ENCODE measurements around the gene ATAD1. TPM values are rescaled to one million over a fixed set of nuclear protein-coding genes. Genes with fewer than 3 reads are reported as not detected.
"Not testable (repeated sequence)": the region's sequence is repeated elsewhere in the genome, so short reads cannot be mapped to it uniquely, and the experiment has no call there.

The ATAD1 gene
- total and polyA plus RNA-seq, 2 experiments from 2014 or later, result 47.4 to 82.5 TPM

GRCh38 chr10:87753995-87754866 is 63.8 kb downstream of the ATAD1 start:
- Histone ChIP-seq H3K27ac (no peak overlapping the region), H3K9me3 (ENCODE audit: low read depth) (no peaks in the 10 kb centered on the region), H3K4me3 (no peak overlapping the region), H3K4me1 (ENCODE audit: low read depth) (no peaks in the 10 kb centered on the region), H3K27me3 (no peaks in the 10 kb centered on the region), H3K36me3 (peaks cover 40% of the 10 kb centered on the region)
- no peak for TF ChIP-seq CTCF (IDR thresholded peaks at IDR 0.05; ENCODE audit: low read depth, low read length)
- no peak for DNase-seq (ENCODE audit: low read depth in 1 of 2, low spot score in 1 of 2)

DNA sequence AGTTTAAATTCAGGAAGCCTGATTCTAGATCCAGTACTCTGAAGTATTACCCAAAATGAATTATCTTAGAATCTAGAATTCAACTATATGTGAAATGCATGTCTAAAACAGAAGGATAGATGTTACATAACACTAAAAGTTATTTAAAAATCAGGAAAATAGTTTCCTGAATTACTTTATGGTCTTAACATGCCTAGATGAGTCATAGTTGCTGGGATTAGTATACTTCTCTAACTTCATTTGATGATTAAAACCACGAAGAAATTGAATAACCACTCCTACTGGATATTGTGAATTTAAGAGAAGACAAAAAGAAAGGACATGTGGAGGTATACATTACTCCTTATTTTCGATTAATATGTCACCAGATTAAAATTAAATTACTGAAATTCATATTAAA is 65.5 kb downstream of the ATAD1 start:
- peak in 1 of 2 donors; percentile 43 for DNase-seq (ENCODE audit: low read depth in 1 of 2, low spot score in 1 of 2)
- peaks cover 35% of the 10 kb centered on the region for H3K36me3 ChIP-seq
- H3K4me3 ChIP-seq, result no peak overlapping the region
- H3K4me1 ChIP-seq (ENCODE audit: low read depth), result no peaks in the 10 kb centered on the region
- H3K27ac ChIP-seq, result no peak overlapping the region
- no peaks in the 10 kb centered on the region for H3K27me3 ChIP-seq
- H3K9me3 ChIP-seq (ENCODE audit: low read depth), result no peaks in the 10 kb centered on the region
- TF ChIP-seq CTCF (IDR thresholded peaks at IDR 0.05; ENCODE audit: low read depth, low read length), result no peak

- Histone ChIP-seq H3K27me3 (no peaks in the 10 kb centered on the region), H3K4me1 (ENCODE audit: low read depth) (no peaks in the 10 kb centered on the region), H3K27ac (no peak overlapping the region), H3K4me3 (no peak overlapping the region), H3K36me3 (peaks cover 30% of the 10 kb centered on the region), H3K9me3 (ENCODE audit: low read depth) (no peaks in the 10 kb centered on the region)
- no peak for DNase-seq (ENCODE audit: low read depth in 1 of 2, low spot score in 1 of 2)
- no peak for TF ChIP-seq CTCF (IDR thresholded peaks at IDR 0.05; ENCODE audit: low read depth, low read length)
Observed at GRCh38 chr10:87751274-87751673, 66.8 kb downstream of the ATAD1 start.

DNA sequence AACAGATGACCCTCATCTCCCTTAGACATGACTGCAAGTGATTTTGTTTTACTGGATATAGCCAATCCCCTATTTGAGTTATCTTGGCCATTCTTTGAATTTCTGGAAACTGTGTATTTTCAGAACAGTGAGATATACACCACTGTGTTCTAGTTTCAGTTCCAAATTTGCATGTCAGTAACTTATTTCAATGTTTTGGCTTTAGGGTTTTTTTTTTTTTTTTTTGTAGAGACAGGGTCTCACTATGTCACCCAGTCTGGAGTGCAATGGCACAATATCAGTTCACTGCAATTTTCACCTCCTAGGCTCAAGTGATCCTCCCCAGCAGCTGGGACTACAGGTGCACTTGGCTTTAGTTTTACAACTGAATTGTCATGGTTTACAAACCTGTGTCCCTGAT is 67.2 kb downstream of the ATAD1 start:
- Histone ChIP-seq H3K27me3 (no peaks in the 10 kb centered on the region), H3K4me1 (ENCODE audit: low read depth) (no peaks in the 10 kb centered on the region), H3K4me3 (no peak overlapping the region), H3K36me3 (peaks cover 26% of the 10 kb centered on the region), H3K9me3 (ENCODE audit: low read depth) (no peaks in the 10 kb centered on the region), H3K27ac (peak overlapping the region; percentile 76)
- no peak for DNase-seq (ENCODE audit: low read depth in 1 of 2, low spot score in 1 of 2)
- TF ChIP-seq CTCF (IDR thresholded peaks at IDR 0.05; ENCODE audit: low read depth, low read length), result no peak

DNA sequence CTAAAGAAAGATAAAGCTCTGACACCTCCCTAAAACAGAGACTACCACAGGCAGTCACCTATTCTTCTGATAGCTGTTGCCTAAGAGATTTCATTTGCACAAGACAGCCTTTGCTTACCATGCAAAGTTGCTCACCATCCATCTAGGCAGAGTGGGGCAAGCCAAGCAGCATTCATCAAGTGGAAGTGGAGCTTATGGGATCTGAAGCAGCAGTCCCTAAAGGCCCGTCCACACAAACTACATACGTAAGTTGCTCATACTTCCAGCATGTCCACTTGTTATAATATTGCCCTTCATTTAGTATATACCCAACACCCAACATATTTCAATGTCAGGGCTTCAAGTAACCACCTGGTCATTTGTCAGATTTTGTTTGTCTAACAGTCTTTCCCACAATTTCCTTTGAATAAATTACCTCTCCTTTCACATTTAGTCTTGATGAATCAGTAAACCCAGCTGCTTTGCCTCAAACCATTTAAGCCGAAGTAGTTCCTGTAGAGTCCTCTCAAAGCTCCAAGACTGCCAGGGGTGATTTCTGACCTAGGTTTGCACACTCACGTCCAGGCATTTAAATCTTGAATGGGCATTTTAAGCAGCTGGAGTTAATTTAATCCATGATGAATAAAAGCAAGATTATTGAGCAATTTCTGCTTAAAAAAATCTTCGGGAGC is 67.9 kb downstream of the ATAD1 start:
- Histone ChIP-seq H3K27me3 (no peaks in the 10 kb centered on the region), H3K27ac (peak overlapping the region; percentile 76), H3K36me3 (peaks cover 21% of the 10 kb centered on the region), H3K4me1 (ENCODE audit: low read depth) (no peaks in the 10 kb centered on the region), H3K4me3 (no peak overlapping the region), H3K9me3 (ENCODE audit: low read depth) (no peaks in the 10 kb centered on the region)
- no peak for TF ChIP-seq CTCF (IDR thresholded peaks at IDR 0.05; ENCODE audit: low read depth, low read length)
- peak in 1 of 2 donors; percentile 33 for DNase-seq (ENCODE audit: low read depth in 1 of 2, low spot score in 1 of 2)

DNA sequence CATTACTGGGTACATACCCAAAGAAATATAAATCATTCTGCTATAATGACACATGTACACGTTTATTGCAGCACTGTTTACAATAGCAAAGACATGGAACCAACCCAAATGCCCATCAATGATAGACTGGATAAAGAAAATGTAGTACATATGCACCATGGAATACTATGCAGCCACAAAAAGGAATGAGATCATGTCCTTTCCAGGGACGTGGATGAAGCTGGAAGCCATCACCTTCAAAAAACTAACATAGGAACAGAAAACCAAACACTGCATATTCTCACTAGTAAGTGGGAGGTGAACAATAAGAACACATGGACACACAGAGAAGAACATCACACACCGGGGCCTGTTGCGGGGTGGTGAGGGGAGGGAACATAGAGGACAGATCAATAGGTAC is 69.8 kb downstream of the ATAD1 start:
- not testable (repeated sequence) for H3K9me3 ChIP-seq (ENCODE audit: low read depth); H3K36me3 ChIP-seq; H3K27me3 ChIP-seq; H3K4me1 ChIP-seq (ENCODE audit: low read depth); DNase-seq (ENCODE audit: low read depth in 1 of 2, low spot score in 1 of 2); H3K27ac ChIP-seq; H3K4me3 ChIP-seq
